Peyer's patch (tissue), 4 donors: ENCODE measurements around the gene ADGRL3. TPM values are rescaled to one million over a fixed set of nuclear protein-coding genes. Genes with fewer than 3 reads are reported as not detected.

Experiments used
- DNase-seq, 3 donors: peaks; one replicate each; pipeline ENCODE4 v3.0.0-alpha.2; 2017 to 2019
- H3K27ac ChIP-seq, 4 donors: fragments of 200-600 bp; sonication (generic); one replicate each; pipeline ENCODE4 v1.5.1; 2016 to 2019
- H3K27me3 ChIP-seq, 2 donors: fragments of 200-600 bp; sonication (generic); one replicate each; pipeline ENCODE4 v1.5.1; 2019
- H3K36me3 ChIP-seq, 3 donors: fragments of 200-600 bp; sonication (generic); one replicate each; pipeline ENCODE4 v1.5.1; 2016 to 2019
- H3K4me1 ChIP-seq, 4 donors: fragments of 200-600 bp; sonication (generic); one replicate each; pipeline ENCODE4 v1.5.1; 2016 to 2019
- H3K4me3 ChIP-seq, 4 donors: fragments of 200-600 bp; sonication (generic); 1 replicate in 3 of 4; 2 replicates in 1 of 4; pipeline ENCODE4 v1.5.1; 2016 to 2019; ENCODE audit warnings: mild to moderate bottlenecking in 1 of 4
- H3K9me3 ChIP-seq, 4 donors: fragments of 200-600 bp; sonication (generic); one replicate each; pipeline ENCODE4 v1.5.1; 2016 to 2019; ENCODE audit warnings: mild to moderate bottlenecking in 1 of 4
- POLR2A ChIP-seq, 2 donors: fragments of 450-650 bp; IDR thresholded peaks; one replicate each; pipeline ENCODE4 v1.5.1; 2017; ENCODE audit warnings: antibody characterized with exemption in 2 of 2, mild to moderate bottlenecking in 2 of 2, moderate library complexity in 2 of 2
- total RNA-seq, 4 donors: library from RNA; depleted of rRNA; stranded (reverse); fragments of >200 nt; gene quantifications; one replicate each; pipeline ENCODE4 v1.1.0, GENCODE V29; 2016
- TF ChIP-seq, protein P1 (sequence below), 6 experiments: fragments of 450-650 bp in 4 of 6; fragments of 200-600 bp in 2 of 6; sonication (generic) in 1 of 6; IDR thresholded peaks; one replicate each; pipeline ENCODE4 v1.5.1; 2017 to 2019; ENCODE audit warnings: antibody characterized with exemption in 6 of 6, mild to moderate bottlenecking in 3 of 6, moderate library complexity in 1 of 6

Gene ADGRL3
- total RNA-seq, 4 donors from 2014 or later: 3.7 to 39.6 (median 9.1) TPM

GRCh38 chr4:61864286-61864685, 664.2 kb downstream of the ADGRL3 start:
- Histone ChIP-seq H3K9me3 (no peaks in the 10 kb centered on the region), H3K27me3 (no peaks in the 10 kb centered on the region), H3K4me1 (no peaks in the 10 kb centered on the region), H3K36me3 (no peaks in the 10 kb centered on the region), H3K27ac (no peak overlapping the region), H3K4me3 (no peak overlapping the region)
- no peak for DNase-seq
- TF ChIP-seq POLR2A (IDR thresholded peaks at IDR 0.05): no peak
- TF ChIP-seq, protein P1, sequence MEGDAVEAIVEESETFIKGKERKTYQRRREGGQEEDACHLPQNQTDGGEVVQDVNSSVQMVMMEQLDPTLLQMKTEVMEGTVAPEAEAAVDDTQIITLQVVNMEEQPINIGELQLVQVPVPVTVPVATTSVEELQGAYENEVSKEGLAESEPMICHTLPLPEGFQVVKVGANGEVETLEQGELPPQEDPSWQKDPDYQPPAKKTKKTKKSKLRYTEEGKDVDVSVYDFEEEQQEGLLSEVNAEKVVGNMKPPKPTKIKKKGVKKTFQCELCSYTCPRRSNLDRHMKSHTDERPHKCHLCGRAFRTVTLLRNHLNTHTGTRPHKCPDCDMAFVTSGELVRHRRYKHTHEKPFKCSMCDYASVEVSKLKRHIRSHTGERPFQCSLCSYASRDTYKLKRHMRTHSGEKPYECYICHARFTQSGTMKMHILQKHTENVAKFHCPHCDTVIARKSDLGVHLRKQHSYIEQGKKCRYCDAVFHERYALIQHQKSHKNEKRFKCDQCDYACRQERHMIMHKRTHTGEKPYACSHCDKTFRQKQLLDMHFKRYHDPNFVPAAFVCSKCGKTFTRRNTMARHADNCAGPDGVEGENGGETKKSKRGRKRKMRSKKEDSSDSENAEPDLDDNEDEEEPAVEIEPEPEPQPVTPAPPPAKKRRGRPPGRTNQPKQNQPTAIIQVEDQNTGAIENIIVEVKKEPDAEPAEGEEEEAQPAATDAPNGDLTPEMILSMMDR (IDR thresholded peaks at IDR 0.05): no peak

GRCh38 chr4:61866378-61867030, 666.4 kb downstream of the ADGRL3 start:
- TF ChIP-seq, protein P1 (IDR thresholded peaks at IDR 0.05): no peak
- no peak for TF ChIP-seq POLR2A (IDR thresholded peaks at IDR 0.05)
- no peaks in the 10 kb centered on the region for H3K9me3 ChIP-seq
- no peak for DNase-seq
- no peaks in the 10 kb centered on the region for H3K27me3 ChIP-seq
- H3K36me3 ChIP-seq: no peaks in the 10 kb centered on the region
- H3K4me1 ChIP-seq: no peaks in the 10 kb centered on the region
- H3K27ac ChIP-seq: no peak overlapping the region
- no peak overlapping the region for H3K4me3 ChIP-seq

GRCh38 chr4:61872983-61873382, 672.9 kb downstream of the ADGRL3 start:
- no peak for DNase-seq
- H3K4me3 ChIP-seq: no peak overlapping the region
- no peaks in the 10 kb centered on the region for H3K27me3 ChIP-seq
- H3K36me3 ChIP-seq: no peaks in the 10 kb centered on the region
- no peak overlapping the region for H3K27ac ChIP-seq
- no peaks in the 10 kb centered on the region for H3K4me1 ChIP-seq
- no peaks in the 10 kb centered on the region for H3K9me3 ChIP-seq
- TF ChIP-seq POLR2A (IDR thresholded peaks at IDR 0.05): no peak
- TF ChIP-seq, protein P1 (IDR thresholded peaks at IDR 0.05): no peak

- DNase-seq: no peak
- no peaks in the 10 kb centered on the region for H3K4me1 ChIP-seq
- H3K27ac ChIP-seq: no peak overlapping the region
- no peaks in the 10 kb centered on the region for H3K9me3 ChIP-seq
- no peak overlapping the region for H3K4me3 ChIP-seq
- no peaks in the 10 kb centered on the region for H3K27me3 ChIP-seq
- no peak for TF ChIP-seq POLR2A (IDR thresholded peaks at IDR 0.05)
- TF ChIP-seq, protein P1 (IDR thresholded peaks at IDR 0.05): no peak
- no peaks in the 10 kb centered on the region for H3K36me3 ChIP-seq
Observed at GRCh38 chr4:61877266-61877665, 677.1 kb downstream of the ADGRL3 start.

DNA sequence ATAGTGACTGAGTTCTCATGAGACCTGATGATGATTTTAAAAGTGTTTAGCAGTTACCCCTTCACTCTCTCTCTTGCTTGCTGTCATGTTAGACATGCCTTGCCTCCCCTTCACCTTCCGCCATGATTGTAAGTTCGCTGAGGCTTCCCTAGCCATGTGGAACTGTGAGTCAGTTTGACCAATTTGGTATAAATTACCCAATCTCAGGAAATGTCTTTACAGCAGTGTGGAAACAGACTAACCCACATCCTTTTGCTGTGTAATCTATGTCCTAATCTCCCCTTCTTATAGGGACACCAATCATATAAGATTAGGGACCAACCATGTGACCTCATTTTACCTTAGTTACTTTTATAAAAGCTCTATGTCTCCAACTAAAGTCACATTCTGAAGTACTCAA, 677.8 kb downstream of the ADGRL3 start:
- H3K27me3 ChIP-seq: no peaks in the 10 kb centered on the region
- no peak for DNase-seq
- no peaks in the 10 kb centered on the region for H3K4me1 ChIP-seq
- H3K9me3 ChIP-seq: no peaks in the 10 kb centered on the region
- no peak for TF ChIP-seq POLR2A (IDR thresholded peaks at IDR 0.05)
- TF ChIP-seq, protein P1 (IDR thresholded peaks at IDR 0.05): no peak
- no peak overlapping the region for H3K27ac ChIP-seq
- H3K4me3 ChIP-seq: no peak overlapping the region
- H3K36me3 ChIP-seq: no peaks in the 10 kb centered on the region

DNA sequence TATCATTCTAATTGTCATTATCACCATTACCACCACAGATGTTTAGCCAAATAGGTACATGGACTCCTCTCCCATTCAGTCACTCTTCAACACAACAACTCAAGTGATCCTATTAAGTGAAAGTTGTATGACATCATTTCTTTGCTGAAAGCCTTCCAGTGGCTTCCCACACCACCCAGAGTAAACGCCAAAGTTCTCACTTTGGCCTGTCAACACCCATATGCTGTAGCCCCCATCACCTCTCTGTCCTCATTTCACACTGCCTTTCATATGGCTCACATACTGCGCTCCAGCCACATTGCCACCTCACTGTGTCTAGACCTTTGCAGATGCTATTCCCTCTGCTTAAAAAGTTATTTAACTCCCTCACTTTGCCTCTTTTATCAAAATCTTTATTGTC, 682.3 kb downstream of the ADGRL3 start:
- H3K4me1 ChIP-seq: no peaks in the 10 kb centered on the region
- no peak overlapping the region for H3K27ac ChIP-seq
- no peak overlapping the region for H3K4me3 ChIP-seq
- no peaks in the 10 kb centered on the region for H3K9me3 ChIP-seq
- TF ChIP-seq, protein P1 (IDR thresholded peaks at IDR 0.05): no peak
- TF ChIP-seq POLR2A (IDR thresholded peaks at IDR 0.05): no peak
- DNase-seq: no peak
- no peaks in the 10 kb centered on the region for H3K27me3 ChIP-seq
- H3K36me3 ChIP-seq: no peaks in the 10 kb centered on the region
